Transverse colon (tissue), 4 donors: ENCODE results near the gene ACOT4. TPM values are rescaled to one million over a fixed set of nuclear protein-coding genes. Genes with fewer than 3 reads are reported as not detected.

ENCODE experiments used
- DNase-seq: peaks from one replicate; pipeline ENCODE4 v3.0.0-alpha.2; 2019
- H3K27ac ChIP-seq, 4 donors: fragments of 200-600 bp; sonication (generic); 2 replicates each; pipeline ENCODE4 v1.5.1; 2016 to 2018; ENCODE audit warnings: inconsistent platforms in 4 of 4
- H3K27me3 ChIP-seq: fragments of 200-600 bp; sonication (generic); 2 replicates; pipeline ENCODE4 v1.5.1; 2017; ENCODE audit warnings: inconsistent platforms
- H3K36me3 ChIP-seq, 4 donors: fragments of 200-600 bp; sonication (generic); 2 replicates each; pipeline ENCODE4 v1.5.1; 2017 to 2019; ENCODE audit warnings: inconsistent platforms in 4 of 4
- H3K4me1 ChIP-seq, 4 donors: fragments of 200-600 bp; sonication (generic); 2 replicates each; pipeline ENCODE4 v1.5.1; 2017 to 2020; ENCODE audit warnings: inconsistent platforms in 4 of 4
- H3K4me3 ChIP-seq, 4 donors: fragments of 200-600 bp; sonication (generic); 1 replicate in 1 of 4; 2 replicates in 3 of 4; pipeline versions ENCODE4 v1.5.1 to v1.6.1; 2017 to 2019; ENCODE audit warnings: inconsistent platforms in 4 of 4
- H3K9me3 ChIP-seq, 2 donors: fragments of 200-600 bp; sonication (generic); 2 replicates each; pipeline ENCODE4 v1.5.1; 2017 to 2019; ENCODE audit warnings: inconsistent platforms in 2 of 2
- CTCF ChIP-seq, 5 experiments: fragments of 200-600 bp in 3 of 5; fragments of 450-650 bp in 2 of 5; sonication (generic) in 3 of 5; IDR thresholded peaks; 1 replicate in 2 of 5; 2 replicates in 3 of 5; pipeline ENCODE4 v1.5.1; 2016 to 2017; ENCODE audit warnings: antibody characterized with exemption in 5 of 5, inconsistent platforms in 3 of 5, mild to moderate bottlenecking in 2 of 5, moderate library complexity in 1 of 5
- EP300 ChIP-seq: sonication (generic); formaldehyde crosslinking; IDR thresholded peaks from one replicate; pipeline ENCODE4 v1.6.1; 2017; ENCODE audit warnings: antibody characterized with exemption, low read depth
- POLR2A ChIP-seq: fragments of 450-650 bp; IDR thresholded peaks from one replicate; pipeline ENCODE4 v1.6.1; 2016; ENCODE audit warnings: antibody characterized with exemption, mild to moderate bottlenecking, moderate library complexity
- POLR2AphosphoS5 ChIP-seq, 3 donors: sonication (generic); formaldehyde crosslinking; IDR thresholded peaks; one replicate each; pipeline ENCODE4 v1.6.1; 2016; ENCODE audit warnings: antibody characterized with exemption in 3 of 3
- whole genome bisulfite sequencing, 2 donors: methylation state at CpG; one replicate each; pipeline ENCODE4 v1.1.5; 2018; ENCODE audit warnings: low coverage in 1 of 2; 5-methylcytosine and 5-hydroxymethylcytosine counted together
- in situ Hi-C, 4 donors: fragments of 200-750 bp; cut with MboI; loops; one replicate each; pipeline versions ENCODE4 v1.15.0 to v1.15.1; 2017; ENCODE audit warnings: low sequenced_read_pairs in 3 of 4, low pct_ligation_motif_present in 1 of 4, low pct_unique_long_range_greater_than_20kb in 1 of 4
- intact Hi-C: fragments of 100-400 bp; cut with DNase I; formaldehyde crosslinking; loops from one replicate; pipeline ENCODE4 v1.15.1; 2023; ENCODE audit warnings: low total_unique reads
- total RNA-seq, 4 donors: library from RNA; depleted of rRNA; stranded (reverse); fragments of >200 nt; gene quantifications; one replicate each; pipeline ENCODE4 v1.1.0, GENCODE V29; 2016

ACOT4 gene
- total RNA-seq, 4 donors from 2014 or later = 3.5 to 5.2 TPM; not detected in 2

- H3K27ac ChIP-seq = no peak overlapping the region
- WGBS, 2 donors = 92 to 95% methylated on average over 8 to 9 of the region's 9 CpGs
- DNase-seq = no peak
- intact Hi-C loops = no loop called here
- in situ Hi-C loops = no loop called here
- H3K27me3 ChIP-seq = no peaks in the 10 kb centered on the region
- H3K4me3 ChIP-seq = no peak overlapping the region
- H3K9me3 ChIP-seq = no peaks in the 10 kb centered on the region
- no peak for TF ChIP-seq EP300
- no peak for TF ChIP-seq POLR2AphosphoS5 (IDR thresholded peaks at IDR 0.05)
- TF ChIP-seq CTCF (IDR thresholded peaks at IDR 0.05) = no peak
- no peaks in the 10 kb centered on the region for H3K36me3 ChIP-seq
- peaks cover 0 to 15% (median 5%) of the 10 kb centered on the region in 4 donors for H3K4me1 ChIP-seq
Measured at GRCh38 chr14:73594491-73594890, 2.8 kb downstream of the ACOT4 start.

- Histone ChIP-seq H3K27ac (no peak overlapping the region), H3K27me3 (no peaks in the 10 kb centered on the region), H3K9me3 (no peaks in the 10 kb centered on the region), H3K36me3 (no peaks in the 10 kb centered on the region), H3K4me3 (no peak overlapping the region), H3K4me1 (no peaks in the 10 kb centered on the region)
- no peak for TF ChIP-seq EP300
- TF ChIP-seq POLR2A = no peak
- TF ChIP-seq CTCF (IDR thresholded peaks at IDR 0.05) = no peak
- no peak for TF ChIP-seq POLR2AphosphoS5 (IDR thresholded peaks at IDR 0.05)
- in situ Hi-C loops (no loop called here), intact Hi-C loops (no loop called here)
- DNase-seq = no peak
Measured at GRCh38 chr14:73599499-73599898, 7.8 kb downstream of the ACOT4 start.

- WGBS, 2 donors = 80 to 83% methylated on average over 3 of the region's 3 CpGs
- no peak overlapping the region for H3K4me3 ChIP-seq
- intact Hi-C loops (no loop called here), in situ Hi-C loops (no loop called here)
- TF ChIP-seq CTCF (IDR thresholded peaks at IDR 0.05) (no peak), POLR2A (no peak), EP300 (no peak), POLR2AphosphoS5 (IDR thresholded peaks at IDR 0.05) (no peak)
- no peaks in the 10 kb centered on the region for H3K4me1 ChIP-seq
- no peaks in the 10 kb centered on the region for H3K9me3 ChIP-seq
- H3K27me3 ChIP-seq = no peaks in the 10 kb centered on the region
- DNase-seq = no peak
- H3K27ac ChIP-seq = no peak overlapping the region
- no peaks in the 10 kb centered on the region for H3K36me3 ChIP-seq
Measured at GRCh38 chr14:73602994-73603393, 11.3 kb downstream of the ACOT4 start.

GRCh38 chr14:73606271-73606670 is 14.6 kb downstream of the ACOT4 start:
- Histone ChIP-seq H3K27me3 (no peaks in the 10 kb centered on the region), H3K4me1 (no peaks in the 10 kb centered on the region), H3K27ac (no peak overlapping the region), H3K9me3 (no peaks in the 10 kb centered on the region), H3K4me3 (no peak overlapping the region), H3K36me3 (no peaks in the 10 kb centered on the region)
- 85 to 89% methylated on average over 1 to 3 of the region's 3 CpGs for WGBS, 2 donors
- intact Hi-C loops (no loop called here), in situ Hi-C loops (no loop called here)
- no peak for TF ChIP-seq POLR2A
- TF ChIP-seq POLR2AphosphoS5 (IDR thresholded peaks at IDR 0.05) = no peak
- TF ChIP-seq EP300 = no peak
- no peak for TF ChIP-seq CTCF (IDR thresholded peaks at IDR 0.05)
- DNase-seq = no peak
